K562 (cell line): ENCODE data around the gene ZW10. TPM values are rescaled to one million over a fixed set of nuclear protein-coding genes. Genes with fewer than 3 reads are reported as not detected.

Experiments
- ATAC-seq: fragments of 200-7000 bp; cut with Tn5 transposase; 3 replicates; pipeline ENCODE4 v1.9.1; 2020; ENCODE audit warnings: moderate library complexity
- BruUV-seq: library from RNA; stranded (reverse); fragments of 400-500 nt; replicated peaks from 2 replicates; lab custom pipeline; 2021; lab: Mats Ljungman, UMichigan
- CTCF ChIA-PET: fragments of 300-600 bp; formaldehyde crosslinking; extraction: SDS; loops from one replicate; lab custom pipeline; 2021; ENCODE audit warnings: low intra/inter-chr PET ratio; lab: Yijun Ruan, JAX
- POLR2A ChIA-PET: fragments of 300-600, 350-650 bp; sonication (Branson Sonifier 250); formaldehyde crosslinking; extraction: SDS; loops from one replicate; lab custom pipeline; 2021; ENCODE audit warnings: antibody characterized with exemption, inconsistent platforms; lab: Yijun Ruan, JAX
- DNase-seq, 4 experiments: peaks; one replicate each; pipeline versions ENCODE4 v3.0.0 to v3.0.0-alpha.2; 2011 to 2018; ENCODE audit warnings: low spot score in 3 of 4, mixed read lengths in 3 of 4; ENCODE audit errors: extremely low read depth in 1 of 4
- FAIRE-seq: peaks from 2 replicates; lab custom pipeline; 2011; peaks lifted over from hg19 to GRCh38; lab: Jason Lieb, UNC
- H2AFZ ChIP-seq: 2 replicates; pipeline ENCODE4 v1.6.0; 2011; ENCODE audit warnings: low read depth, low read length, control low read depth, inconsistent platforms
- H3K27ac ChIP-seq: fragments of 200-600 bp; 3 replicates; pipeline ENCODE4 v1.8.0; 2011; ENCODE audit warnings: low read depth, mild to moderate bottlenecking, control low read depth, inconsistent platforms, low read length, moderate library complexity, mixed read lengths; ENCODE audit errors: extremely low read depth
- H3K27me3 ChIP-seq, 2 experiments: fragments of 300-600 bp in 1 of 2; 2 replicates in 1 of 2; 3 replicates in 1 of 2; pipeline versions ENCODE4 v1.6.0 to v1.8.0; 2011; ENCODE audit warnings: inconsistent platforms in 2 of 2, low read length in 2 of 2, mild to moderate bottlenecking in 1 of 2, mixed read lengths in 1 of 2, moderate library complexity in 1 of 2; ENCODE audit not compliant: control insufficient read depth in 2 of 2, insufficient read depth in 2 of 2
- H3K36me3 ChIP-seq: fragments of 300-600 bp; 3 replicates; pipeline ENCODE4 v1.8.0; 2011; ENCODE audit warnings: mild to moderate bottlenecking, low read length, inconsistent platforms; ENCODE audit not compliant: control insufficient read depth, insufficient read depth
- H3K4me1 ChIP-seq, 2 experiments: fragments of 200-600 bp in 1 of 2; replicated peaks in 1 of 2; 2 replicates in 1 of 2; 3 replicates in 1 of 2; pipeline versions ENCODE4 v1.5.1 to v1.8.0; 2011; ENCODE audit warnings: inconsistent platforms in 2 of 2, low read length in 2 of 2, mild to moderate bottlenecking in 1 of 2, mixed read lengths in 1 of 2, moderate library complexity in 1 of 2; ENCODE audit not compliant: control insufficient read depth in 2 of 2, insufficient read depth in 2 of 2
- H3K4me2 ChIP-seq: 2 replicates; pipeline ENCODE4 v1.6.1; 2011; ENCODE audit warnings: low read length, control low read depth, inconsistent platforms, mixed read lengths; ENCODE audit not compliant: insufficient read depth
- H3K4me3 ChIP-seq: fragments of 200-600 bp; sonication (generic), shearing (Covaris generic); 2 replicates; pipeline ENCODE4 v1.5.1; 2016; ENCODE audit warnings: control low read depth, inconsistent platforms
- H3K79me2 ChIP-seq: fragments of 200-600 bp; 3 replicates; pipeline ENCODE4 v1.8.0; 2011; ENCODE audit warnings: low read length, inconsistent platforms; ENCODE audit not compliant: control insufficient read depth, insufficient read depth
- H3K9ac ChIP-seq, 2 experiments: 2 replicates each; pipeline versions ENCODE4 v1.6.0 to v1.6.1; 2011; ENCODE audit warnings: low read depth in 2 of 2, low read length in 2 of 2, control low read depth in 1 of 2, inconsistent platforms in 1 of 2, mild to moderate bottlenecking in 1 of 2, mixed read lengths in 1 of 2; ENCODE audit not compliant: insufficient read depth in 1 of 2
- H3K9me1 ChIP-seq: one replicate; pipeline ENCODE4 v1.6.0; 2011; ENCODE audit warnings: inconsistent platforms, mild to moderate bottlenecking, low read length, moderate library complexity; ENCODE audit not compliant: control insufficient read depth, insufficient read depth
- H3K9me3 ChIP-seq: replicated peaks from 2 replicates; pipeline ENCODE4 v1.5.1; 2011; ENCODE audit warnings: low read depth, low read length, inconsistent platforms; ENCODE audit not compliant: control insufficient read depth, insufficient read depth
- H4K20me1 ChIP-seq: replicated peaks from 2 replicates; pipeline ENCODE4 v1.6.1; 2011; ENCODE audit warnings: low read length, inconsistent platforms, mixed read lengths; ENCODE audit not compliant: control insufficient read depth, insufficient read depth
- ARID1B ChIP-seq: fragments of 450-650 bp; IDR thresholded peaks from 2 replicates; pipeline ENCODE4 v1.6.1; 2016; ENCODE audit warnings: antibody characterized with exemption, mild to moderate bottlenecking, inconsistent platforms
- BACH1 ChIP-seq: fragments of 200-800 bp; sonication (Bioruptor generic); IDR thresholded peaks from 2 replicates; pipeline ENCODE4 v1.6.1; 2016; ENCODE audit warnings: missing genetic modification characterization, missing compliant biosample characterization
- CBFA2T3 ChIP-seq: fragments of 450-650 bp; IDR thresholded peaks from 2 replicates; pipeline ENCODE4 v1.6.1; 2017
- GTF2F1 ChIP-seq: IDR thresholded peaks from 2 replicates; pipeline ENCODE4 v1.6.1; 2011; ENCODE audit warnings: low read depth, low read length, improper control_type of control experiment
- NFIC ChIP-seq: fragments of 450-650 bp; IDR thresholded peaks from 2 replicates; pipeline ENCODE4 v1.6.1; 2017; ENCODE audit warnings: mild to moderate bottlenecking, inconsistent platforms
- POLR2H ChIP-seq: IDR thresholded peaks from 2 replicates; pipeline ENCODE4 v1.6.1; 2016; ENCODE audit warnings: missing genetic modification characterization, low read depth, mild to moderate bottlenecking, control low read depth, missing compliant biosample characterization, moderate library complexity
- TCF3 ChIP-seq: sonication (generic); formaldehyde crosslinking; IDR thresholded peaks from 2 replicates; pipeline ENCODE4 v1.4.0; 2020; ENCODE audit warnings: mild to moderate bottlenecking, missing genetic modification reagents
- TOE1 ChIP-seq, 2 experiments: fragments of 450-650 bp in 1 of 2; sonication (generic) in 1 of 2; formaldehyde crosslinking in 1 of 2; IDR thresholded peaks; 2 replicates each; pipeline versions ENCODE4 v1.7.1 to v1.8.0; 2016 to 2022; ENCODE audit warnings: borderline replicate concordance in 2 of 2, mild to moderate bottlenecking in 2 of 2, antibody characterized with exemption in 1 of 2, inconsistent platforms in 1 of 2, low read depth in 1 of 2, missing genetic modification reagents in 1 of 2, moderate library complexity in 1 of 2
- ZKSCAN3 ChIP-seq: fragments of 250-450 bp; sonication (Bioruptor Pico); IDR thresholded peaks from 2 replicates; pipeline ENCODE4 v1.4.0; 2020
- ZNF384 ChIP-seq: IDR thresholded peaks from 2 replicates; pipeline ENCODE4 v1.6.1; 2012; ENCODE audit warnings: low read depth, low read length, improper control_type of control experiment
- ZNF445 ChIP-seq: fragments of 250-450 bp; sonication (Bioruptor Pico); IDR thresholded peaks from 2 replicates; pipeline ENCODE4 v1.4.0; 2020; ENCODE audit warnings: low read depth, mild to moderate bottlenecking, moderate library complexity
- WGBS: fragments of 100-300 bp; shearing (Covaris generic); methylation state at CpG from one replicate; pipeline ENCODE4 v1.1.6; 2016; ENCODE audit warnings: low coverage, mixed read lengths; ENCODE audit not compliant: insufficient coverage; ENCODE audit errors: missing lambda C conversion rate; 5-methylcytosine and 5-hydroxymethylcytosine counted together
- in situ Hi-C: fragments of 300-500 bp; cut with MboI; formaldehyde crosslinking; loops from 4 replicates; pipeline ENCODE4 v1.15.0; 2018; ENCODE audit warnings: inconsistent platforms, mixed read lengths
- intact Hi-C: fragments of 100-400 bp; cut with micrococcal nuclease; formaldehyde crosslinking; loops from 2 replicates; pipeline ENCODE4 v1.14.2; 2022
- polyA plus RNA-seq, 8 experiments: library from polyadenylated mRNA; depleted of rRNA in 4 of 8; stranded (reverse) in 5 of 8; unstranded in 3 of 8; fragments of >200 nt; fragmentation: Nextera tagmentation in 2 of 8; fragmentation: Illumina TruSeq in 1 of 8; extraction: Ambion mirVana in 2 of 8; extraction: Trizol in 1 of 8; gene quantifications; 2 replicates each; pipeline versions ENCODE4 v1.2.1 to v1.2.3, GENCODE V29; 2011 to 2014; ENCODE audit warnings: inconsistent platforms in 1 of 8, missing spikeins in 1 of 8
- total RNA-seq, 7 experiments: library from RNA; depleted of rRNA in 6 of 7; stranded (reverse); fragments of >200 nt in 6 of 7; fragmentation: Illumina TruSeq in 2 of 7; extraction: Trizol in 2 of 7; gene quantifications; 2 replicates each; pipeline versions ENCODE4 v1.2.1 to v1.2.3, GENCODE V29; 2011 to 2021; ENCODE audit warnings: low replicate concordance in 1 of 7
- TF ChIP-seq, protein P1 (sequence below): fragments of 200-600 bp; sonication (generic); IDR thresholded peaks from one replicate; pipeline ENCODE4 v1.6.1; 2012; ENCODE audit warnings: mild to moderate bottlenecking, low read depth, low read length, inconsistent platforms

The ZW10 gene
- total and polyA plus RNA-seq, 9 of the 15 experiments (the other 6 are each of a cell fraction or from before 2014, with no cell fraction given): 9.4 to 37.7 (median 25.0) TPM

GRCh38 chr11:113725913-113726312 lies 47.6 kb downstream of the ZW10 start:
- no TSS peak for BruUV-seq
- DNase-seq: peak in 1 of 4 experiments; percentile 8
- ATAC-seq: peak; percentile 36
- intact Hi-C loops: loop anchor here (1.0 kb wide), 1 partner anchor 139 kb away; no protein-coding TSS in a partner anchor
- Histone ChIP-seq H3K4me2 (peak overlapping the region; percentile 9; the same call in 1 of the 2 replicates), H3K4me1 (peaks cover 7 to 19% of the 10 kb centered on the region in 2 experiments; a peak in 4 of 5 replicates), H3K9ac (no peak overlapping the region), H3K9me3 (no peaks in the 10 kb centered on the region), H3K27me3 (no peaks in the 10 kb centered on the region), H4K20me1 (no peaks in the 10 kb centered on the region), H3K9me1 (no peaks in the 10 kb centered on the region), H3K4me3 (no peak overlapping the region), H3K27ac (no peak overlapping the region), H3K36me3 (no peaks in the 10 kb centered on the region; the same call in 2 of the 3 replicates), H3K79me2 (no peaks in the 10 kb centered on the region), H2AFZ (peak overlapping the region; percentile 43)
- in situ Hi-C loops: no loop called here
- 23% methylated on average over 3 of the region's 3 CpGs for WGBS
- FAIRE-seq: no peak
- ChIA-PET CTCF (interaction anchor here (2.2 kb wide), 1 partner anchor 420 kb away, joined by 7 read pairs; no protein-coding TSS in a partner anchor), POLR2A (interaction anchor here (0.6 to 1.4 kb wide), 5 partner anchors 14 to 199 kb away, joined by 3 to 4 read pairs (median 3); no protein-coding TSS in a partner anchor)
- TF ChIP-seq ZNF384: no peak
- TF ChIP-seq ZKSCAN3 (CRISPR knock-in tag): no peak
- peak; percentile 32; the same call in 1 of the 2 replicates for TF ChIP-seq CBFA2T3
- TF ChIP-seq POLR2H (tag): no peak
- peak; percentile 40; the same call in 1 of the 2 replicates for TF ChIP-seq TCF3 (CRISPR knock-in tag)
- TF ChIP-seq ARID1B: peak; percentile 18; the same call in 1 of the 2 replicates
- TF ChIP-seq ZNF445: no peak
- TF ChIP-seq, protein P1, sequence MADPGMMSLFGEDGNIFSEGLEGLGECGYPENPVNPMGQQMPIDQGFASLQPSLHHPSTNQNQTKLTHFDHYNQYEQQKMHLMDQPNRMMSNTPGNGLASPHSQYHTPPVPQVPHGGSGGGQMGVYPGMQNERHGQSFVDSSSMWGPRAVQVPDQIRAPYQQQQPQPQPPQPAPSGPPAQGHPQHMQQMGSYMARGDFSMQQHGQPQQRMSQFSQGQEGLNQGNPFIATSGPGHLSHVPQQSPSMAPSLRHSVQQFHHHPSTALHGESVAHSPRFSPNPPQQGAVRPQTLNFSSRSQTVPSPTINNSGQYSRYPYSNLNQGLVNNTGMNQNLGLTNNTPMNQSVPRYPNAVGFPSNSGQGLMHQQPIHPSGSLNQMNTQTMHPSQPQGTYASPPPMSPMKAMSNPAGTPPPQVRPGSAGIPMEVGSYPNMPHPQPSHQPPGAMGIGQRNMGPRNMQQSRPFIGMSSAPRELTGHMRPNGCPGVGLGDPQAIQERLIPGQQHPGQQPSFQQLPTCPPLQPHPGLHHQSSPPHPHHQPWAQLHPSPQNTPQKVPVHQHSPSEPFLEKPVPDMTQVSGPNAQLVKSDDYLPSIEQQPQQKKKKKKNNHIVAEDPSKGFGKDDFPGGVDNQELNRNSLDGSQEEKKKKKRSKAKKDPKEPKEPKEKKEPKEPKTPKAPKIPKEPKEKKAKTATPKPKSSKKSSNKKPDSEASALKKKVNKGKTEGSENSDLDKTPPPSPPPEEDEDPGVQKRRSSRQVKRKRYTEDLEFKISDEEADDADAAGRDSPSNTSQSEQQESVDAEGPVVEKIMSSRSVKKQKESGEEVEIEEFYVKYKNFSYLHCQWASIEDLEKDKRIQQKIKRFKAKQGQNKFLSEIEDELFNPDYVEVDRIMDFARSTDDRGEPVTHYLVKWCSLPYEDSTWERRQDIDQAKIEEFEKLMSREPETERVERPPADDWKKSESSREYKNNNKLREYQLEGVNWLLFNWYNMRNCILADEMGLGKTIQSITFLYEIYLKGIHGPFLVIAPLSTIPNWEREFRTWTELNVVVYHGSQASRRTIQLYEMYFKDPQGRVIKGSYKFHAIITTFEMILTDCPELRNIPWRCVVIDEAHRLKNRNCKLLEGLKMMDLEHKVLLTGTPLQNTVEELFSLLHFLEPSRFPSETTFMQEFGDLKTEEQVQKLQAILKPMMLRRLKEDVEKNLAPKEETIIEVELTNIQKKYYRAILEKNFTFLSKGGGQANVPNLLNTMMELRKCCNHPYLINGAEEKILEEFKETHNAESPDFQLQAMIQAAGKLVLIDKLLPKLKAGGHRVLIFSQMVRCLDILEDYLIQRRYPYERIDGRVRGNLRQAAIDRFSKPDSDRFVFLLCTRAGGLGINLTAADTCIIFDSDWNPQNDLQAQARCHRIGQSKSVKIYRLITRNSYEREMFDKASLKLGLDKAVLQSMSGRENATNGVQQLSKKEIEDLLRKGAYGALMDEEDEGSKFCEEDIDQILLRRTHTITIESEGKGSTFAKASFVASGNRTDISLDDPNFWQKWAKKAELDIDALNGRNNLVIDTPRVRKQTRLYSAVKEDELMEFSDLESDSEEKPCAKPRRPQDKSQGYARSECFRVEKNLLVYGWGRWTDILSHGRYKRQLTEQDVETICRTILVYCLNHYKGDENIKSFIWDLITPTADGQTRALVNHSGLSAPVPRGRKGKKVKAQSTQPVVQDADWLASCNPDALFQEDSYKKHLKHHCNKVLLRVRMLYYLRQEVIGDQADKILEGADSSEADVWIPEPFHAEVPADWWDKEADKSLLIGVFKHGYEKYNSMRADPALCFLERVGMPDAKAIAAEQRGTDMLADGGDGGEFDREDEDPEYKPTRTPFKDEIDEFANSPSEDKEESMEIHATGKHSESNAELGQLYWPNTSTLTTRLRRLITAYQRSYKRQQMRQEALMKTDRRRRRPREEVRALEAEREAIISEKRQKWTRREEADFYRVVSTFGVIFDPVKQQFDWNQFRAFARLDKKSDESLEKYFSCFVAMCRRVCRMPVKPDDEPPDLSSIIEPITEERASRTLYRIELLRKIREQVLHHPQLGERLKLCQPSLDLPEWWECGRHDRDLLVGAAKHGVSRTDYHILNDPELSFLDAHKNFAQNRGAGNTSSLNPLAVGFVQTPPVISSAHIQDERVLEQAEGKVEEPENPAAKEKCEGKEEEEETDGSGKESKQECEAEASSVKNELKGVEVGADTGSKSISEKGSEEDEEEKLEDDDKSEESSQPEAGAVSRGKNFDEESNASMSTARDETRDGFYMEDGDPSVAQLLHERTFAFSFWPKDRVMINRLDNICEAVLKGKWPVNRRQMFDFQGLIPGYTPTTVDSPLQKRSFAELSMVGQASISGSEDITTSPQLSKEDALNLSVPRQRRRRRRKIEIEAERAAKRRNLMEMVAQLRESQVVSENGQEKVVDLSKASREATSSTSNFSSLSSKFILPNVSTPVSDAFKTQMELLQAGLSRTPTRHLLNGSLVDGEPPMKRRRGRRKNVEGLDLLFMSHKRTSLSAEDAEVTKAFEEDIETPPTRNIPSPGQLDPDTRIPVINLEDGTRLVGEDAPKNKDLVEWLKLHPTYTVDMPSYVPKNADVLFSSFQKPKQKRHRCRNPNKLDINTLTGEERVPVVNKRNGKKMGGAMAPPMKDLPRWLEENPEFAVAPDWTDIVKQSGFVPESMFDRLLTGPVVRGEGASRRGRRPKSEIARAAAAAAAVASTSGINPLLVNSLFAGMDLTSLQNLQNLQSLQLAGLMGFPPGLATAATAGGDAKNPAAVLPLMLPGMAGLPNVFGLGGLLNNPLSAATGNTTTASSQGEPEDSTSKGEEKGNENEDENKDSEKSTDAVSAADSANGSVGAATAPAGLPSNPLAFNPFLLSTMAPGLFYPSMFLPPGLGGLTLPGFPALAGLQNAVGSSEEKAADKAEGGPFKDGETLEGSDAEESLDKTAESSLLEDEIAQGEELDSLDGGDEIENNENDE: no peak
- no peak for TF ChIP-seq GTF2F1
- no peak for TF ChIP-seq BACH1 (tag)
- TF ChIP-seq TOE1 (IDR thresholded peaks at IDR 0.05; ENCODE audit: borderline replicate concordance): no peak
- no peak for TF ChIP-seq TOE1 (CRISPR knock-in tag; IDR thresholded peaks at IDR 0.05; ENCODE audit: borderline replicate concordance, low read depth)
- TF ChIP-seq NFIC: no peak
